HAP-1 (cell line): ENCODE measurements around the gene KNTC1.
"Not testable (repeated sequence)": the region's sequence is repeated elsewhere in the genome, so short reads cannot be mapped to it uniquely, and the experiment has no call there.

ENCODE experiments used
- DNase-seq, 2 experiments: peaks; one replicate each; pipeline ENCODE4 v3.0.0-alpha.2; 2016 to 2020; ENCODE audit warnings: low spot score in 2 of 2
- H3K27me3 ChIP-seq: fragments of 250-450 bp; sonication (Bioruptor Pico); 2 replicates; pipeline ENCODE4 v1.5.1; 2020; ENCODE audit warnings: low read depth, mild to moderate bottlenecking, moderate library complexity
- H3K36me3 ChIP-seq: fragments of 250-450 bp; sonication (Bioruptor Pico); replicated peaks from 2 replicates; pipeline ENCODE4 v1.5.1; 2020; ENCODE audit warnings: mild to moderate bottlenecking
- H3K4me1 ChIP-seq: fragments of 250-450 bp; sonication (Bioruptor Pico); 2 replicates; pipeline ENCODE4 v1.5.1; 2020; ENCODE audit warnings: mild to moderate bottlenecking
- H3K4me3 ChIP-seq: fragments of 250-450 bp; sonication (Bioruptor Pico); 2 replicates; pipeline ENCODE4 v1.5.1; 2020; ENCODE audit warnings: mild to moderate bottlenecking, moderate library complexity
- H3K9me3 ChIP-seq: fragments of 250-450 bp; sonication (Bioruptor Pico); 2 replicates; pipeline ENCODE4 v1.5.1; 2020; ENCODE audit warnings: mild to moderate bottlenecking, moderate library complexity
- in situ Hi-C: fragments of 300-500 bp; cut with MboI; formaldehyde crosslinking; loops from 3 replicates; pipeline ENCODE4 v1.14.3; 2020; ENCODE audit warnings: low sequenced_read_pairs, inconsistent platforms, mixed read lengths

The KNTC1 gene

GRCh38 chr12:122526683-122527477 is at the start of gene KNTC1, which contains the start of gene RSRC2:
KNTC1 (plus strand) TSS chr12:122527249; CDS start chr12:122530064, 2,815 bp downstream.
RSRC2 (minus strand) TSS chr12:122526936; CDS start chr12:122526853, 83 bp downstream.
- peaks cover 19% of the 10 kb centered on the region for H3K4me1 ChIP-seq
- in situ Hi-C loops = no loop called here

GRCh38 chr12:122480753-122481152 is 46.3 kb upstream of the KNTC1 start:
- H3K27me3 ChIP-seq = no peaks in the 10 kb centered on the region
- H3K4me1 ChIP-seq = no peaks in the 10 kb centered on the region
- no peak for DNase-seq
- peaks cover 84% of the 10 kb centered on the region for H3K36me3 ChIP-seq
- H3K4me3 ChIP-seq = no peak overlapping the region
- in situ Hi-C loops = no loop called here
- H3K9me3 ChIP-seq = no peaks in the 10 kb centered on the region

More at GRCh38 chr12:122526683-122527477, at the start of gene KNTC1, which contains the start of gene RSRC2:
- Histone ChIP-seq H3K27me3 (no peaks in the 10 kb centered on the region), H3K9me3 (no peaks in the 10 kb centered on the region), H3K4me3 (peak within 1 kb of the TSS; percentile 78), H3K36me3 (peaks cover 64% of the 10 kb centered on the region)
- DNase-seq = peak; percentile 99 to 100

- in situ Hi-C loops = no loop called here
- H3K27me3 ChIP-seq = no peaks in the 10 kb centered on the region
- H3K4me1 ChIP-seq = no peaks in the 10 kb centered on the region
- peaks cover 82% of the 10 kb centered on the region for H3K36me3 ChIP-seq
- H3K9me3 ChIP-seq = no peaks in the 10 kb centered on the region
- no peak overlapping the region for H3K4me3 ChIP-seq
- no peak for DNase-seq
Measured at GRCh38 chr12:122481861-122482260, 45.2 kb upstream of the KNTC1 start.

GRCh38 chr12:122483969-122484368 is 43.1 kb upstream of the KNTC1 start:
- H3K27me3 ChIP-seq = no peaks in the 10 kb centered on the region
- H3K4me1 ChIP-seq = no peaks in the 10 kb centered on the region
- in situ Hi-C loops = no loop called here
- no peaks in the 10 kb centered on the region for H3K9me3 ChIP-seq
- DNase-seq = no peak
- peaks cover 85% of the 10 kb centered on the region for H3K36me3 ChIP-seq
- no peak overlapping the region for H3K4me3 ChIP-seq

GRCh38 chr12:122484385-122484784 is 42.7 kb upstream of the KNTC1 start:
- peaks cover 85% of the 10 kb centered on the region for H3K36me3 ChIP-seq

GRCh38 chr12:122486360-122486759 is 40.7 kb upstream of the KNTC1 start:
- H3K27me3 ChIP-seq, H3K4me3 ChIP-seq, DNase-seq, in situ Hi-C loops, H3K4me1 ChIP-seq, H3K9me3 ChIP-seq: not testable (repeated sequence)
- peaks cover 84% of the 10 kb centered on the region for H3K36me3 ChIP-seq

More at GRCh38 chr12:122484385-122484784, 42.7 kb upstream of the KNTC1 start:
- H3K27me3 ChIP-seq, H3K4me3 ChIP-seq, in situ Hi-C loops, DNase-seq, H3K9me3 ChIP-seq, H3K4me1 ChIP-seq: not testable (repeated sequence)

GRCh38 chr12:122486805-122487426 is 40.1 kb upstream of the KNTC1 start:
- no peaks in the 10 kb centered on the region for H3K27me3 ChIP-seq
- H3K36me3 ChIP-seq = peaks cover 81% of the 10 kb centered on the region
- H3K9me3 ChIP-seq = no peaks in the 10 kb centered on the region
- no peak overlapping the region for H3K4me3 ChIP-seq
- in situ Hi-C loops = no loop called here
- H3K4me1 ChIP-seq = no peaks in the 10 kb centered on the region
- no peak for DNase-seq

GRCh38 chr12:122487807-122488206 is 39.2 kb upstream of the KNTC1 start:
- in situ Hi-C loops, H3K4me3 ChIP-seq, H3K27me3 ChIP-seq, H3K9me3 ChIP-seq, DNase-seq, H3K4me1 ChIP-seq: not testable (repeated sequence)
- peaks cover 83% of the 10 kb centered on the region for H3K36me3 ChIP-seq

GRCh38 chr12:122489038-122489437 is 38.0 kb upstream of the KNTC1 start:
- Histone ChIP-seq H3K4me3 (no peak overlapping the region), H3K4me1 (no peaks in the 10 kb centered on the region), H3K9me3 (no peaks in the 10 kb centered on the region), H3K27me3 (no peaks in the 10 kb centered on the region), H3K36me3 (peaks cover 75% of the 10 kb centered on the region)
- no peak for DNase-seq
- in situ Hi-C loops = no loop called here

- Histone ChIP-seq H3K36me3 (peaks cover 64% of the 10 kb centered on the region), H3K27me3 (no peaks in the 10 kb centered on the region), H3K4me1 (no peaks in the 10 kb centered on the region), H3K4me3 (no peak overlapping the region), H3K9me3 (no peaks in the 10 kb centered on the region)
- in situ Hi-C loops = no loop called here
- no peak for DNase-seq
Measured at GRCh38 chr12:122491991-122492390, 35.1 kb upstream of the KNTC1 start.

GRCh38 chr12:122493222-122493621 is 33.8 kb upstream of the KNTC1 start:
- H3K4me3 ChIP-seq, H3K9me3 ChIP-seq, H3K27me3 ChIP-seq, H3K4me1 ChIP-seq, DNase-seq, in situ Hi-C loops: not testable (repeated sequence)
- peaks cover 58% of the 10 kb centered on the region for H3K36me3 ChIP-seq

- Histone ChIP-seq H3K4me1 (peaks cover 2% of the 10 kb centered on the region; the same call in 1 of the 2 replicates), H3K36me3 (peaks cover 39% of the 10 kb centered on the region), H3K9me3 (no peaks in the 10 kb centered on the region), H3K4me3 (no peak overlapping the region), H3K27me3 (no peaks in the 10 kb centered on the region)
- DNase-seq = no peak
- in situ Hi-C loops = no loop called here
Measured at GRCh38 chr12:122495258-122495657, 31.8 kb upstream of the KNTC1 start.

- H3K9me3 ChIP-seq = no peaks in the 10 kb centered on the region
- in situ Hi-C loops = loop anchor here (25.0 kb wide), 3 partner anchors 262 to 1112 kb away; partner anchors contain the start of genes CCDC62, DDX55 and DENR
- H3K4me3 ChIP-seq = peak overlapping the region; percentile 86
- DNase-seq = peak; percentile 54 to 63
- peaks cover 29% of the 10 kb centered on the region for H3K36me3 ChIP-seq
- H3K27me3 ChIP-seq = no peaks in the 10 kb centered on the region
- H3K4me1 ChIP-seq = peaks cover 10% of the 10 kb centered on the region
Measured at GRCh38 chr12:122499991-122500684, 26.9 kb upstream of the KNTC1 start.
